GM12891 (cell line): ENCODE results near the gene CCL8.

Experiments used
- DNase-seq: peaks from one replicate; pipeline ENCODE4 v3.0.0; 2011; ENCODE audit warnings: low spot score; ENCODE audit not compliant: insufficient read length
- FAIRE-seq: peaks from 2 replicates; lab custom pipeline; 2011; peaks lifted over from hg19 to GRCh38; lab: Jason Lieb, UNC
- PAX5 ChIP-seq: IDR thresholded peaks from 2 replicates; pipeline ENCODE4 v1.6.1; 2011; ENCODE audit warnings: low read length, moderate library complexity, mild to moderate bottlenecking; ENCODE audit not compliant: insufficient read depth, severe bottlenecking
- POLR2A ChIP-seq: IDR thresholded peaks from 2 replicates; pipeline ENCODE4 v1.6.1; 2011; ENCODE audit warnings: low read depth, low read length, control low read depth
- POLR2AphosphoS5 ChIP-seq: IDR thresholded peaks from 2 replicates; pipeline ENCODE4 v1.6.1; 2011; ENCODE audit warnings: low read depth, low read length, control low read depth
- POU2F2 ChIP-seq: IDR thresholded peaks from 2 replicates; pipeline ENCODE4 v1.6.1; 2011; ENCODE audit warnings: low read depth, mild to moderate bottlenecking, control low read depth, low read length, moderate library complexity
- SPI1 ChIP-seq: IDR thresholded peaks from 2 replicates; pipeline ENCODE4 v1.6.1; 2011; ENCODE audit warnings: low read depth, low read length, control low read depth
- TAF1 ChIP-seq: IDR thresholded peaks from 2 replicates; pipeline ENCODE4 v1.6.1; 2011; ENCODE audit warnings: low read depth, low read length, control low read depth

The CCL8 gene

DNA sequence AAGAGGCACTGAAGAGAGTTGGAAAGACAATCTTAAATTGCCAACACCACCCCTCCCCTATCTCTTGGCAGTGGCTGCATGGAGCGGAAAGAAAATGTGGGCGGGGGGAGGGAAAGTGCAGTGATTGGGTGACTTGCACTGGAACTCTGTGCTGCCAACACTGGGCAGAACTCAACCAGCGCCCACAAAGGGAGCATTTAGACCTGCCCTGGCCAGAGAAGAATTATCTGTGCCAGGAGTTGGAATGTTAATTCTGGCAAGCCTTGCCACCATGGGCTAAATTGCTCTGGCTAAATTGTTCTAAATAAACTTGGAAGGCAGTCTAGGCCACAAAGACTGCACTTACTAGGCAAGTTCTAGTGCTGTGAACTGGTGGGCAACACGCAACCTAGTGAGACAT is 30.5 kb downstream of the CCL8 start:
- TF ChIP-seq SPI1: no peak
- TF ChIP-seq PAX5: no peak
- no peak for TF ChIP-seq POU2F2
- no peak for TF ChIP-seq TAF1
- no peak for TF ChIP-seq POLR2A
- no peak for TF ChIP-seq POLR2AphosphoS5
- DNase-seq (no peak), FAIRE-seq (no peak)

- TF ChIP-seq POU2F2 (no peak), POLR2A (no peak), TAF1 (no peak), SPI1 (no peak), POLR2AphosphoS5 (no peak), PAX5 (no peak)
- no peak for FAIRE-seq
- no peak for DNase-seq
These were observed 31.9 kb downstream of the CCL8 start for GRCh38 chr17:34351096-34351495.

DNA sequence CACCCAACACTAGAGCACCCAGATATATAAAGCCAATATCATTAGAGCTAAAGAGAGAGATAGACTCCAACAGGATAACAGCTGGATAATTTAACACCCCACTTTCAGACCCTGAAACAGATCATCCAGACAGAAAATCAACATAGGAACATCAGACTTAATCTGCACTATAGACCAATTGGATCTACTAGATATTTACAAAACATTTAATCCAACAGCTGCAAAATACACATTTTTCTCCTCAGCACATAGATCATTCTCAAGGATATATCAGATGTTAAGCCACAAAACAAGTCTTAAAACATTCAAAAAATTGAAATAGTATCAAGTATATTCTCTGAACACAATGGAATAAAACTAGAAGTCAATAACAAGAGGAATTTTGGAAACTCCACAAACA is 33.0 kb downstream of the CCL8 start:
- TF ChIP-seq POU2F2: no peak
- TF ChIP-seq PAX5: no peak
- no peak for TF ChIP-seq SPI1
- no peak for TF ChIP-seq TAF1
- TF ChIP-seq POLR2AphosphoS5: no peak
- no peak for TF ChIP-seq POLR2A
- FAIRE-seq (no peak), DNase-seq (no peak)

DNA sequence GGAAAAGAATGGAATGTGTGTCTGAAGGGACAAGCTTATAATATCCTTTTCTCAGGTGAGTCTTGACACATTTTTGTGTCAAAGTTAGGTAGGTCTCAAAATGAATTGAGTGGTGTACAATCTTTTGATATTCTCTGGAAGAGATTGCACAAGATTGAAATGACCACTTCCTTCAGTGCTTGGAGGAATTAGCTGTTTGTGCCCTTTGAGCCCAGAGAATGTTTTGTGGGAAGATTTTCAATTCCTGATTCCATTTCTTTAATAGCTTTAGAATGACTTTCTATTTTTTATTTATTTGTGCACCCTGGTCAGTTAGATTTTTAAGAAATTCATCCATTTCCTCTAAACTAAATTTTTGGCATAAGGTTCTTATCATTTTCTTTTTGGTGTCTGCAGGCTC is 35.4 kb downstream of the CCL8 start:
- no peak for FAIRE-seq
- TF ChIP-seq TAF1 (no peak), POLR2A (no peak)
- DNase-seq: no peak

DNA sequence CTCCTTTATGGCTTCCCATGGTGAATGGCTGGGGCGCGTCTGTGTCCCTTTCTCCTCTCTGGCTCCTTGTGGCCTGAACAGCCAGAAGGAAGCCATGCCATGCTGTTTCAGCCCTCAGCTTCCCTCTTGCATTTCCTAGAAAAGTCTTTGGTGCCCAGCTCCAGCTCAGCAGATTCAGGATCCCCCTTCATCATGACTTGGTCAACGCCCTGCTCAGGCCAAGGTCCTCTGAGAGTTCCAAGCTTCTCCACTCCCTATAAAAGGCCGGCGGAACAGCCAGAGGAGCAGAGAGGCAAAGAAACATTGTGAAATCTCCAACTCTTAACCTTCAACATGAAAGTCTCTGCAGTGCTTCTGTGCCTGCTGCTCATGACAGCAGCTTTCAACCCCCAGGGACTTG is 37.0 kb downstream of the CCL8 start, which contains the start of gene CCL13:
Gene CCL13 (plus strand): TSS at position 287 of the 400 bp plus-strand sequence. CDS start 47 bp downstream, at position 334.
- TF ChIP-seq TAF1: no peak
- no peak for TF ChIP-seq SPI1
- no peak for TF ChIP-seq POU2F2
- no peak for TF ChIP-seq POLR2AphosphoS5
- TF ChIP-seq PAX5: no peak
- no peak for TF ChIP-seq POLR2A
- FAIRE-seq (no peak), DNase-seq (no peak)

DNA sequence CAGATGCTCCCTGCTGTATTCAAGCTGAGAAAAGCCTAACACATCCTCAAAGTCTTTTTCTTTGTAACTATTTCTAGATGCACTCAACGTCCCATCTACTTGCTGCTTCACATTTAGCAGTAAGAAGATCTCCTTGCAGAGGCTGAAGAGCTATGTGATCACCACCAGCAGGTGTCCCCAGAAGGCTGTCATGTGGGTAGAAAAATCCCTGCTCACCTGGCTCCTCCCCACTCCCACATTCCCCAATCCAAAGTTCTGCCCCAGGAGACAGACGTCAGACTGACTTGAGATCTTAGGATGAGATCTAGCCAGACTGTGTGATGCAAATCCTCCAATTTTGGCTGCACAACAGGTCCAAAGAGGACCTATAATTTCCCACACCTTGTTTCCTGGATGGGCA is 38.2 kb downstream of the CCL8 start:
- FAIRE-seq (no peak), DNase-seq (no peak)
- TF ChIP-seq POLR2AphosphoS5 (no peak), POU2F2 (no peak), TAF1 (no peak), PAX5 (no peak), SPI1 (no peak), POLR2A (no peak)

DNA sequence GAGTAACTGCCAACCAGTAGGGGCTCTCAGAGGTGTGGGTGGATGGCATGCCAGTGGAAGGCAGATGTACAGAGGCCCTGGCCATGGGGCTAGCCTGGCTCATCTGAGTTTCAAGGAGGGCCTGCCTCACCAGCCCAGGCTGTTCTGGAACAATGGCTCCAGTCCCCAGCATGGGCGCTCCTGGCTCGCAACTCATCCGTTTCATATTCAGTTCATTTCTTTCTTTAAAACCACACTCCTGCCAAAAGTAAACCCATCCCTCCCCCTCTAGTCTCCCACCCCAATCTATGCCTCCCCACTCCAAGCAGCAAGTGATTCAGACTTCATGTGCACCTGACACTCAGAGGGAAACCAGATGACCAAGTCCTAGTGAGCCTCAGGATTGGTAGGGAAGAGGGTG is 39.4 kb downstream of the CCL8 start:
- DNase-seq (no peak), FAIRE-seq (no peak)
- TF ChIP-seq SPI1 (no peak), TAF1 (no peak), POLR2AphosphoS5 (no peak), PAX5 (no peak), POU2F2 (no peak), POLR2A (no peak)

- TF ChIP-seq POLR2AphosphoS5 (no peak), SPI1 (no peak), POU2F2 (no peak), TAF1 (no peak), PAX5 (no peak), POLR2A (no peak)
- FAIRE-seq: no peak
- no peak for DNase-seq
These were observed 41.5 kb downstream of the CCL8 start for GRCh38 chr17:34360601-34361270.

- FAIRE-seq (peak; percentile 80), DNase-seq (peak; percentile 51)
- peak; percentile 58; the same call in 1 of the 2 replicates for TF ChIP-seq POU2F2
- TF ChIP-seq POLR2AphosphoS5: no peak
These were observed 42.3 kb downstream of the CCL8 start for GRCh38 chr17:34361478-34362061.

DNA sequence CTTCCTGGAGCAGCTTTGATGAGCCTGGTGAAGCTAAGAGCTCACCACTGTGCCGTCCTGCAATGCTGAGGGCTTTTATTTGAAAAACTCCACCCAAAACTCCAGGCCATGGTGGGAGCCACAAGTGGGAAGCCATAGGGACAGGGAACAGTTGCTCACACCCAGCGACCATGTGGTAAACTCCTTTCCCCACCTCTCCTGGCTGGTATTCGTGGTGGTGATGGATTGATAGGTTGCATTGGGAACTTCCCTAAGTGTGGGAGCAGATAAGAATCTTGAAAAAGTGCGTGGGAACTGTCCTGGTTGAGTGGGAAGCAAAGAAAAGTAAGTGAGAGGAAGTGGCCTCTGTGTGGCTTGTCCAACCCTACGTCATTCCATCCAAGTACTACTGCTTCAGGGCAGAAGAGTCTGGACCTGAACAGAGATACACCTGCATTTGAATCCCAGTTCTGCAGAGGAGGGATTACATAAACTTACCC is 44.0 kb downstream of the CCL8 start, which contains the start of gene CCL1:
Gene CCL1 (minus strand): TSS at position 51 of the 479 bp plus-strand sequence. CDS start 72 bp downstream, outside the sequence.
- TF ChIP-seq POLR2A: no peak
- no peak for TF ChIP-seq TAF1
- no peak for TF ChIP-seq POLR2AphosphoS5
- TF ChIP-seq POU2F2: no peak
- no peak for TF ChIP-seq SPI1
- no peak for TF ChIP-seq PAX5

More for the DNA sequence above, 44.0 kb downstream of the CCL8 start, which contains the start of gene CCL1:
- DNase-seq (no peak), FAIRE-seq (no peak)
